Measurements from ENCODE around the gene CDH4. TPM values are rescaled to one million over a fixed set of nuclear protein-coding genes. Genes with fewer than 3 reads are reported as not detected.
A peak's percentile ranks its signal among the peaks of the same experiment; 100 is the strongest.

CDH4 gene
- polyA plus RNA-seq, 1 experiment, result 1.5 TPM

DNA sequence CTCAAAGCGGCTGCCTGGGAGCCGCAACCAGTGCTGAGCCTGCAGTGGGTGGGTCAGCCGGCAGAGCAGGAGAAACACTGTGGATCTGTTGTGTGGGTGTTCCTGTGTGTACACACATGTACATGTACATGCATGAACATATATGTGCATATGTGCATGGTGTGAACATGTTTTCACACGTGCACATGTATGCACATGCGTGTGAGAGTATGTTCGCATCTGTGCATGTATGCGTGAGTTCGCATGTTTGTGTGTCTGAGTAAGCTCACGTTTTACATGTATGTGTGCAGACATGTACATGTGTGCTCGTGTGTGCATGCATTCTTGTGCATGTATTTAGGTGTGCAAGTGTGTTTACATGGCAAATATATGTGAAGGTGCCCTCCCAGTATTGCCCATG lies 302.6 kb downstream of the CDH4 start:
- no peak overlapping the region for H3K4me3 ChIP-seq (ENCODE audit: low read depth, low read length)
- H3K36me3 ChIP-seq (ENCODE audit: control insufficient read depth, insufficient read depth, low read length), result no peaks in the 10 kb centered on the region
- DNase-seq (ENCODE audit: low read depth), result no peak
- TF ChIP-seq, protein P1, sequence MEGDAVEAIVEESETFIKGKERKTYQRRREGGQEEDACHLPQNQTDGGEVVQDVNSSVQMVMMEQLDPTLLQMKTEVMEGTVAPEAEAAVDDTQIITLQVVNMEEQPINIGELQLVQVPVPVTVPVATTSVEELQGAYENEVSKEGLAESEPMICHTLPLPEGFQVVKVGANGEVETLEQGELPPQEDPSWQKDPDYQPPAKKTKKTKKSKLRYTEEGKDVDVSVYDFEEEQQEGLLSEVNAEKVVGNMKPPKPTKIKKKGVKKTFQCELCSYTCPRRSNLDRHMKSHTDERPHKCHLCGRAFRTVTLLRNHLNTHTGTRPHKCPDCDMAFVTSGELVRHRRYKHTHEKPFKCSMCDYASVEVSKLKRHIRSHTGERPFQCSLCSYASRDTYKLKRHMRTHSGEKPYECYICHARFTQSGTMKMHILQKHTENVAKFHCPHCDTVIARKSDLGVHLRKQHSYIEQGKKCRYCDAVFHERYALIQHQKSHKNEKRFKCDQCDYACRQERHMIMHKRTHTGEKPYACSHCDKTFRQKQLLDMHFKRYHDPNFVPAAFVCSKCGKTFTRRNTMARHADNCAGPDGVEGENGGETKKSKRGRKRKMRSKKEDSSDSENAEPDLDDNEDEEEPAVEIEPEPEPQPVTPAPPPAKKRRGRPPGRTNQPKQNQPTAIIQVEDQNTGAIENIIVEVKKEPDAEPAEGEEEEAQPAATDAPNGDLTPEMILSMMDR (IDR thresholded peaks at IDR 0.05; ENCODE audit: insufficient read depth, low read depth, low read length), result no peak
- H3K27me3 ChIP-seq (ENCODE audit: control insufficient read depth, insufficient read depth, low read length), result no peaks in the 10 kb centered on the region
- ChIA-PET POLR2A (no interaction called here), CTCF (no interaction called here)

DNA sequence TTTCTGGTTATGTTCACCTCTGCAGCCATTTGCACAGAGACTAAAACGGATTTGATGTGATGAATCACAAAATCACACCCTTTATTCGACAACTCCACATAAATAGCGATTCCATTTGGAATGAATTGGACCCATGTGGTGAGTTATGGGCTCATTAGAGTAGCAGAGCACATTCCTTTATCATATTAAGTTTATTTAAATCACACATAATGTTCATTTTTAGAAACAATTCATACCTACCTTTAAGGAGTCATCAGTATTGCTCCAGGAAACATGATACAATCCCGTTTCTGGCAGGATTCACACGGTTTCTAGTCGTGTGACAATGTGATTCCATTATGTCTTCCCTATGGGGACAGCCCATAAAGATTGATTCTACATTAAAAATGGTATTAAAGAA lies 303.5 kb downstream of the CDH4 start:
- Histone ChIP-seq H3K27me3 (ENCODE audit: control insufficient read depth, insufficient read depth, low read length) (no peaks in the 10 kb centered on the region), H3K4me3 (ENCODE audit: low read depth, low read length) (no peak overlapping the region), H3K36me3 (ENCODE audit: control insufficient read depth, insufficient read depth, low read length) (no peaks in the 10 kb centered on the region)
- TF ChIP-seq, protein P1 (IDR thresholded peaks at IDR 0.05; ENCODE audit: insufficient read depth, low read depth, low read length), result no peak
- ChIA-PET CTCF (no interaction called here), POLR2A (no interaction called here)
- DNase-seq (ENCODE audit: low read depth), result no peak

DNA sequence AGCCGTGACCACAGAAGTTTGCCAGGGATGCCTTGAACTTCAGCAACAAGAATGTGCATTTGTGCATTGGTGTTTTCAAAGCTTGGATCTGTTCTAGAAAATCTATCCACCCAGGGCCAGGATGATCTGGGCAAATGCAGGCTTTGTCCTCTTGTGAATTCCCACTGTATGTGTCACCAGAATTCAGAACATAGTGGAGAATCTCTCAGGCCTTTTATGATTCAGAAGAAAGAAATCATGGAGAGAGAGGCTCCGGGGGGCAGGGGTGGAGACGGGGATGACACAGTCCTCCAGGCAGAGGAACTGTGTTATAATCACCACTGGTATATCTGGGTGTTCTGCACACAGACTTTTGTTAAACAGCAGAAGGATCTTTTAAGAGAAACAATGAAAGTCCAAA lies 304.1 kb downstream of the CDH4 start:
- TF ChIP-seq, protein P1 (IDR thresholded peaks at IDR 0.05; ENCODE audit: insufficient read depth, low read depth, low read length), result no peak
- CTCF ChIA-PET, result interaction anchor here (1.2 kb wide), 1 partner anchor 12 kb away, joined by 3 read pairs; no protein-coding TSS in a partner anchor
- Histone ChIP-seq H3K36me3 (ENCODE audit: control insufficient read depth, insufficient read depth, low read length) (no peaks in the 10 kb centered on the region), H3K4me3 (ENCODE audit: low read depth, low read length) (no peak overlapping the region), H3K27me3 (ENCODE audit: control insufficient read depth, insufficient read depth, low read length) (no peaks in the 10 kb centered on the region)
- POLR2A ChIA-PET, result no interaction called here
- DNase-seq (ENCODE audit: low read depth), result peak; percentile 76

DNA sequence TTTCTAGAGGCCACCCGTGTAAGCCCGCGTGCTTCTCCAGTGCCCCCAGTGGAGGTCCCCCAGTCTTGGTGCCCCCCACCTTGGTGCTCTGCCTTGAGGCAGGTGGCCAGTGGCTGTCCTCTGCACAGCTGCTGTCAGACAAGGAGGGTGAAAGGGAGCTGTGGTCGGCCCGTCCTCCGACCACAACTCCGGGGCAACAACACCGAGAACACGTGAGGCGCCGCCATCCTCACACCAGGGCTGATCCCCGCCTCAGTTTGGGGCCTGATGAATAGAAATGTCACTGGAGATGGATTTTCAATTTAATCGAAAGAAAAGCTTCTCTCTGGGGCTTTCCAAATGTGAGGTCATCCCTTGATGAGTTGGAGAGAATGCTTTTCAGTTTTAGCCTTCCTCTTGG lies 304.6 kb downstream of the CDH4 start:
- Histone ChIP-seq H3K36me3 (ENCODE audit: control insufficient read depth, insufficient read depth, low read length) (no peaks in the 10 kb centered on the region), H3K4me3 (ENCODE audit: low read depth, low read length) (no peak overlapping the region), H3K27me3 (ENCODE audit: control insufficient read depth, insufficient read depth, low read length) (no peaks in the 10 kb centered on the region)
- CTCF ChIA-PET, result interaction anchor here (1.2 kb wide), 1 partner anchor 13 kb away, joined by 3 read pairs; no protein-coding TSS in a partner anchor
- POLR2A ChIA-PET, result interaction anchor here (0.6 kb wide), 1 partner anchor 371 kb away, joined by 4 read pairs; no protein-coding TSS in a partner anchor
- TF ChIP-seq, protein P1 (IDR thresholded peaks at IDR 0.05; ENCODE audit: insufficient read depth, low read depth, low read length), result no peak
- DNase-seq (ENCODE audit: low read depth), result no peak

DNA sequence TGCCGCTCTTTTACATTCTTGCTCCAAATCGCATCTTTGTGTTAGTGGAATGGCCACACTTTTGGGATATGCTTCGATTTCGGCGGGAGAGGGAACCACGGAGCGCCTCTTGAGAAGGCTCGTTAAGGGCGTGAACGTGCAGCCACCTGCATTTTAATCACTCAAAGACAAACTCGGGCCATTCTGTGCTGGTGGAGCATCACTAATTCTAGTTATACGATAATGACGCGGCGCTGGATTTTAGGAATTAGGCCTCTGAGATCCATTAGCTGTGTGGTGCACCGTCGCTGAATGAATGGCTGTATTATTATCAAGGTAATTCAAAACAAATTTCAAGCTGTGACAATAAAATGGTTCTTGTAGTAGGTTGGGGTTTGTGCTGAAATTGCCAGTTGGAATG lies 305.6 kb downstream of the CDH4 start:
- Histone ChIP-seq H3K36me3 (ENCODE audit: control insufficient read depth, insufficient read depth, low read length) (no peaks in the 10 kb centered on the region), H3K27me3 (ENCODE audit: control insufficient read depth, insufficient read depth, low read length) (no peaks in the 10 kb centered on the region), H3K4me3 (ENCODE audit: low read depth, low read length) (no peak overlapping the region)
- no peak for DNase-seq (ENCODE audit: low read depth)
- POLR2A ChIA-PET, result interaction anchor here (0.6 kb wide), 1 partner anchor 372 kb away, joined by 4 read pairs; no protein-coding TSS in a partner anchor
- TF ChIP-seq, protein P1 (IDR thresholded peaks at IDR 0.05; ENCODE audit: insufficient read depth, low read depth, low read length), result no peak
- CTCF ChIA-PET, result interaction anchor here (1.0 to 1.2 kb wide), 3 partner anchors 14 to 30 kb away, joined by 3 read pairs; no protein-coding TSS in a partner anchor

Measured in BJ (cell line).